Stimulated activated naive CD4-positive, alpha-beta T cell (primary cell): ENCODE data around the gene THBD.

Experiments used
- DNase-seq, 6 experiments: peaks; one replicate each; lab custom pipeline; 2025; lab: John Stamatoyannopoulos, UW

THBD gene

GRCh38 chr20:23049201-23050075, at the start of gene THBD:
Gene THBD (minus strand): TSS chr20:23049672. CDS start chr20:23049504, 168 bp downstream.
- DNase-seq: no peak

- DNase-seq: no peak
These were observed 48.4 kb upstream of the THBD start for GRCh38 chr20:23097636-23098580.

- no peak for DNase-seq
These were observed 47.6 kb upstream of the THBD start for GRCh38 chr20:23096986-23097520.

- DNase-seq: no peak
These were observed 46.6 kb upstream of the THBD start for GRCh38 chr20:23096097-23096496.

- no peak for DNase-seq
These were observed 46.0 kb upstream of the THBD start for GRCh38 chr20:23095499-23095898.

GRCh38 chr20:23094927-23095326, 45.5 kb upstream of the THBD start:
- no peak for DNase-seq

- no peak for DNase-seq
These were observed 44.9 kb upstream of the THBD start for GRCh38 chr20:23094213-23094896.

GRCh38 chr20:23093613-23094012, 44.1 kb upstream of the THBD start:
- no peak for DNase-seq

GRCh38 chr20:23092861-23093495, 43.5 kb upstream of the THBD start:
- no peak for DNase-seq

GRCh38 chr20:23092384-23092756, 42.9 kb upstream of the THBD start:
- DNase-seq: no peak

GRCh38 chr20:23091721-23092383, 42.4 kb upstream of the THBD start:
- DNase-seq: no peak

GRCh38 chr20:23090878-23091277, 41.4 kb upstream of the THBD start:
- no peak for DNase-seq

GRCh38 chr20:23090147-23090546, 40.7 kb upstream of the THBD start:
- DNase-seq: no peak

GRCh38 chr20:23088866-23089265, 39.4 kb upstream of the THBD start:
- DNase-seq: no peak

GRCh38 chr20:23087587-23088251, 38.2 kb upstream of the THBD start:
- DNase-seq: no peak

GRCh38 chr20:23086931-23087411, 37.5 kb upstream of the THBD start:
- no peak for DNase-seq

- no peak for DNase-seq
These were observed 36.6 kb upstream of the THBD start, which contains the start of gene CD93 for GRCh38 chr20:23086056-23086566. Gene CD93 (minus strand): TSS chr20:23086324. CDS start chr20:23086192, 132 bp downstream.

- no peak for DNase-seq
These were observed 36.1 kb upstream of the THBD start for GRCh38 chr20:23085436-23086055.

GRCh38 chr20:23084845-23085365, 35.4 kb upstream of the THBD start:
- DNase-seq: no peak
